Left hindlimb (tissue), 1 donor: ENCODE measurements around the gene ENAH.
A peak's percentile ranks its signal among the peaks of the same experiment; 100 is the strongest.
"Not testable (repeated sequence)": the region's sequence is repeated elsewhere in the genome, so short reads cannot be mapped to it uniquely, and the experiment has no call there.

Source experiments
- DNase-seq: peaks from one replicate; pipeline ENCODE4 v3.0.0-alpha.2; 2018

The ENAH gene

GRCh38 chr1:225670806-225671733, 18.1 kb upstream of the ENAH start:
- DNase-seq, result no peak

GRCh38 chr1:225670356-225670755, 17.4 kb upstream of the ENAH start:
- DNase-seq, result no peak

GRCh38 chr1:225668222-225668621, 15.3 kb upstream of the ENAH start:
- DNase-seq, result no peak

GRCh38 chr1:225667362-225667761, 14.4 kb upstream of the ENAH start:
- DNase-seq, result peak; percentile 39

- DNase-seq, result peak; percentile 61
These were observed 13.6 kb upstream of the ENAH start for GRCh38 chr1:225666495-225666894.

GRCh38 chr1:225664762-225665161, 11.8 kb upstream of the ENAH start:
- DNase-seq, result no peak

- no peak for DNase-seq
These were observed 9.2 kb upstream of the ENAH start for GRCh38 chr1:225662155-225662554.

GRCh38 chr1:225660544-225660946, 7.6 kb upstream of the ENAH start:
- no peak for DNase-seq

- DNase-seq, result no peak
These were observed 5.1 kb upstream of the ENAH start for GRCh38 chr1:225658041-225658440.

GRCh38 chr1:225657462-225657989, 4.6 kb upstream of the ENAH start:
- no peak for DNase-seq

- not testable (repeated sequence) for DNase-seq
These were observed 3.3 kb upstream of the ENAH start for GRCh38 chr1:225656259-225656655.

GRCh38 chr1:225655509-225656258, 2.8 kb upstream of the ENAH start:
- peak; percentile 68 for DNase-seq

GRCh38 chr1:225654688-225655508, 2.0 kb upstream of the ENAH start:
- DNase-seq, result no peak

GRCh38 chr1:225654277-225654597, 1.3 kb upstream of the ENAH start:
- DNase-seq, result no peak

GRCh38 chr1:225653463-225654276, 747 bp upstream of the ENAH start:
- peak; percentile 86 for DNase-seq

GRCh38 chr1:225651872-225652728, 823 bp downstream of the ENAH start:
- peak; percentile 72 for DNase-seq

- no peak for DNase-seq
These were observed 1.5 kb downstream of the ENAH start for GRCh38 chr1:225651376-225651871.

GRCh38 chr1:225650179-225650578, 2.7 kb downstream of the ENAH start:
- DNase-seq, result no peak

- no peak for DNase-seq
These were observed 7.6 kb downstream of the ENAH start for GRCh38 chr1:225645194-225645895.

GRCh38 chr1:225644666-225645065, 8.3 kb downstream of the ENAH start:
- DNase-seq, result no peak
